LNCaP clone FGC (cell line): ENCODE data around the gene APOBEC3B.
"Not testable (repeated sequence)": the region's sequence is repeated elsewhere in the genome, so short reads cannot be mapped to it uniquely, and the experiment has no call there.

Source experiments
- DNase-seq: peaks from one replicate; pipeline ENCODE4 v3.0.0-alpha.2; 2011; ENCODE audit warnings: low read depth
- H3K4me3 ChIP-seq: 2 replicates; pipeline ENCODE4 v1.5.1; 2011; ENCODE audit warnings: mild to moderate bottlenecking, low read depth, low read length, control low read depth
- TF ChIP-seq, protein P1 (sequence below): IDR thresholded peaks from 2 replicates; pipeline ENCODE4 v1.5.1; 2012; ENCODE audit warnings: mild to moderate bottlenecking; ENCODE audit not compliant: control insufficient read depth, insufficient read depth; ENCODE audit errors: extremely low read depth

The APOBEC3B gene

DNA sequence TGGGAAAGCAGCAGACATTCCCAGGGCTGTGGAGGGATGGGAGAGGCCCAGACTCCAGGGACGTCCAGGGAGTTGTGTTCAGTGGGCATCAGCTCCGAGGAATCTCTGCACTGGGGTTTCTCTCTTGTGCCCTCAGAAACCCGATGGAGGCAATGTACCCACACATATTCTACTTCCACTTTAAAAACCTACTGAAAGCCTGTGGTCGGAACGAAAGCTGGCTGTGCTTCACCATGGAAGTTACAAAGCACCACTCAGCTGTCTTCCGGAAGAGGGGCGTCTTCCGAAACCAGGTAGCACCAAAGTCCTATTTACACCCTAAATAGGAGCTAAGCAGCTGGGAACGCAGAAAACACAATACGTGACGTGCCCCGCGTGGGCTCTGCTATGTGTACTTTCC is 47.1 kb downstream of the APOBEC3B start:
- H3K4me3 ChIP-seq: no peak overlapping the region
- TF ChIP-seq, protein P1, sequence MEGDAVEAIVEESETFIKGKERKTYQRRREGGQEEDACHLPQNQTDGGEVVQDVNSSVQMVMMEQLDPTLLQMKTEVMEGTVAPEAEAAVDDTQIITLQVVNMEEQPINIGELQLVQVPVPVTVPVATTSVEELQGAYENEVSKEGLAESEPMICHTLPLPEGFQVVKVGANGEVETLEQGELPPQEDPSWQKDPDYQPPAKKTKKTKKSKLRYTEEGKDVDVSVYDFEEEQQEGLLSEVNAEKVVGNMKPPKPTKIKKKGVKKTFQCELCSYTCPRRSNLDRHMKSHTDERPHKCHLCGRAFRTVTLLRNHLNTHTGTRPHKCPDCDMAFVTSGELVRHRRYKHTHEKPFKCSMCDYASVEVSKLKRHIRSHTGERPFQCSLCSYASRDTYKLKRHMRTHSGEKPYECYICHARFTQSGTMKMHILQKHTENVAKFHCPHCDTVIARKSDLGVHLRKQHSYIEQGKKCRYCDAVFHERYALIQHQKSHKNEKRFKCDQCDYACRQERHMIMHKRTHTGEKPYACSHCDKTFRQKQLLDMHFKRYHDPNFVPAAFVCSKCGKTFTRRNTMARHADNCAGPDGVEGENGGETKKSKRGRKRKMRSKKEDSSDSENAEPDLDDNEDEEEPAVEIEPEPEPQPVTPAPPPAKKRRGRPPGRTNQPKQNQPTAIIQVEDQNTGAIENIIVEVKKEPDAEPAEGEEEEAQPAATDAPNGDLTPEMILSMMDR: no peak
- no peak for DNase-seq

DNA sequence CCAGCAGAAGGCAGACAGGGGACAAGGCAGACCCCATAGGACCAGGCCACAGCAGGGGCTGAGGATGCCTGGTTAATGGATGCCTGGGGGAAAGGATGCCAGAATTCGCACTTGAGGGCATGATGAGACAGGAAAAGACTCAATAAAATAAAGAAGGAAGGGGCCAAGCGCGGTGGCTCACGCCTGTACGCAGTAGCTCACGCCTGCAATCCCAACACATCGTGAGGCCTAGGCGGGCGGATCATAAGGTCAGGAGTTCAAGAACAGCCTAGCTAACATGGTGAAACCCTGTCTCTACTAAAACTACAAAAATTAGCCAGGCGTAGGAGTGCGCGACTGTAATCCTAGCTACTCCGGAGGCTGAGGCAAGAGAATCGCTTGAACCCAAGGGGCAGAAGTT is 48.6 kb downstream of the APOBEC3B start:
- TF ChIP-seq, protein P1: no peak
- no peak overlapping the region for H3K4me3 ChIP-seq
- DNase-seq: no peak

DNA sequence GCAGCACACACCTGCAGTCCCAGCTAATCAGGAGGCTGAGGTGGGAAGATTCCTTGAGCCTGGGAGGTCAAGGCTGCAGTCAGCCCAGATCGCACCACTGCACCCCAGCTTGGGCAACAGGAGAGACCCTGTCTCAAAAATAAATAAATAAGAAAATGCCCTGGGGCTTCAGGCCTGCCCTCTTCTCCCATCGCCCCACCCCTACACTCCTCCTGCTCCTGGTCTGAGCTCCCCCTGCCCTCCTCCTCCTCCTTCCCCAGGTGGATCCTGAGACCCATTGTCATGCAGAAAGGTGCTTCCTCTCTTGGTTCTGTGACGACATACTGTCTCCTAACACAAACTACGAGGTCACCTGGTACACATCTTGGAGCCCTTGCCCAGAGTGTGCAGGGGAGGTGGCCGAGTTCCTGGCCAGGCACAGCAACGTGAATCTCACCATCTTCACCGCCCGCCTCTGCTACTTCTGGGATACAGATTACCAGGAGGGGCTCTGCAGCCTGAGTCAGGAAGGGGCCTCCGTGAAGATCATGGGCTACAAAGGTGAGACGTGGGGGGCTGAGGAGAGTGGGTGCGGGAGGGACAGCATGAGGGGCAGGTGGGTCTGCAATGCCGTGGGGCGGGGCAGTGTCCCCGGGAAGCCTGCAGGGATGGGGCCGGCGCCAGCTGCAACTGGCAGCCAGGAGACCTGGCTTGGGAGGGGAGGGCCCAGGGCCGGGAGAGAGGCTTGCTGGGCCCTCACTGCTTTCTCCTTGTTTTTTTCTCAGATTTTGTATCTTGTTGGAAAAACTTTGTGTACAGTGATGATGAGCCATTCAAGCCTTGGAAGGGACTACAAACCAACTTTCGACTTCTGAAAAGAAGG is 49.5 kb downstream of the APOBEC3B start:
- DNase-seq, H3K4me3 ChIP-seq: not testable (repeated sequence)

DNA sequence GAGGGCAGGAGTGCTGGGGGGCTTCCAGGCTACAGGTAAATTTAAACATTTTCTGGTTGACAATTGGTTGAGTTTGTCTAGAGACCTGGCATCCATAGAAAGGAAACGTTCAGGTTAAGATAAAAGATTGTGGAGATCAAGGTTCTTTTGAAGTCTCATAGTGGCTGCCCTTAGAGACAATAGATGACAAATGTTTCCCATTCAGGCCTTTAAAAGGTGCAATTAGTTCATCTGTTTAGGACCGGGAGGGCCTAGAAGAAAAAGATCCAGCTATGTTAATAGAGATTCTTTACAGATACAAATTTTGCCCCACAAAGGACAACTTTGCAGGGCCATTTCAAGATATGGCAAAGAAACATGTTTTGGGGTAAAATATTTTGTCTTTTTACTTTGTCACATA is 54.9 kb downstream of the APOBEC3B start:
- not testable (repeated sequence) for DNase-seq, H3K4me3 ChIP-seq

DNA sequence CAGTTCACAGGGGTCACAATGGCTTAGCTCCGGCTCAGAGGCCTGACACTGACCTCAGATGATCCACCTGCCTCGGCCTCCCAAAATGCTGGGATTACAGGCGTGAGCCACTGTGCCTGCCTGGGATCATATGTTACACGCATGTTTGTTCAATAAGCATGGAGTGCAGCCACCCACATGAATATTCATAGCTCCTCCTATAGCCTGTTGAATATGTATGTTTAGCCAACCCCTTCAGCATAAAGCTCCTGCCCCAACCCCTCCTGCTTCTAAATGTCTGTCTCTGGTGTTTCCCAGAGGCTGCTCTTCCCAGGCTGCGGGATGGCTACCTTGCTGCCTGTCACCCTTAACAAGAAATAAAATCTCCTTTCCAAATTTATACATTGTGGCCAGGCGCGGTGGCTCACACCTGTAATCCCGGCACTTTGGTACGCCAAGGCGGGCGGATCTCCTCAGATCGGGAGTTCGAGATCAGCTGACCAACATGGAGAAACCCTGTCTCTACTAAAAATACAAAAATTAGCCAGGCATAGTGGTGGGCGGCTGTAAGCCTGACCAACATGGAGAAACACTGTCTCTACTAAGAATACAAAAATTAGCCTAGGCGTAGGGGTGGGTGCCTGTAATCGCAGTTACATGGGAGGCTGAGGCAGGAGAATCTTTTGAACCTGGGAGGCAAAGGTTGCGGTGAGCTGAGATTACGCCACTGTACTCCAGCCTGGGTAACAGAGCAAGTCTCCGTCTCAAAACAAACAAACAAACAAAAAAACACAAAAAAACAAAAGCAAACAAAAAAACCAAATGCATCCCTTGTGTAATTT is 57.4 kb downstream of the APOBEC3B start:
- DNase-seq: no peak
- TF ChIP-seq, protein P1: no peak
- no peak overlapping the region; the same call in 1 of the 2 replicates for H3K4me3 ChIP-seq

DNA sequence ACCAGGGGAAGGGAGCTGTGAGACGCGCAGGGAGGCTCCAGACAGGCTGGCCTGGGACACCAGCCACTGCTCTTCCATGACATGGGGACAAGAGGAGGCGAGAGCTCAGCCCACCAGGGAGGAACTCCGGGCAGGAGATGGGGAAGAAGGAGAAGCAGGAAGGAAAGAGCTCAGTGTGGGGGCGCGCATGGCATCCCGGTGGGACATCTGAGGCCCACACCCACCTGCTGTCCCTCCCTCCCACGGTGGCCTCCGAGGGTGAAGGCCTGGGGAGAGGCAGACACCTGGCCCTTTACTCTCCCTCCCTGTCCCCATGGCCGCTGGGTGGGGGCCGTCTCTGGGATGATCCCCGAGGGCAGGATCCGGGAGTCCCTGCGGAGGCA is 58.0 kb downstream of the APOBEC3B start:
- peak overlapping the region; percentile 63 for H3K4me3 ChIP-seq
- DNase-seq: not testable (repeated sequence)

DNA sequence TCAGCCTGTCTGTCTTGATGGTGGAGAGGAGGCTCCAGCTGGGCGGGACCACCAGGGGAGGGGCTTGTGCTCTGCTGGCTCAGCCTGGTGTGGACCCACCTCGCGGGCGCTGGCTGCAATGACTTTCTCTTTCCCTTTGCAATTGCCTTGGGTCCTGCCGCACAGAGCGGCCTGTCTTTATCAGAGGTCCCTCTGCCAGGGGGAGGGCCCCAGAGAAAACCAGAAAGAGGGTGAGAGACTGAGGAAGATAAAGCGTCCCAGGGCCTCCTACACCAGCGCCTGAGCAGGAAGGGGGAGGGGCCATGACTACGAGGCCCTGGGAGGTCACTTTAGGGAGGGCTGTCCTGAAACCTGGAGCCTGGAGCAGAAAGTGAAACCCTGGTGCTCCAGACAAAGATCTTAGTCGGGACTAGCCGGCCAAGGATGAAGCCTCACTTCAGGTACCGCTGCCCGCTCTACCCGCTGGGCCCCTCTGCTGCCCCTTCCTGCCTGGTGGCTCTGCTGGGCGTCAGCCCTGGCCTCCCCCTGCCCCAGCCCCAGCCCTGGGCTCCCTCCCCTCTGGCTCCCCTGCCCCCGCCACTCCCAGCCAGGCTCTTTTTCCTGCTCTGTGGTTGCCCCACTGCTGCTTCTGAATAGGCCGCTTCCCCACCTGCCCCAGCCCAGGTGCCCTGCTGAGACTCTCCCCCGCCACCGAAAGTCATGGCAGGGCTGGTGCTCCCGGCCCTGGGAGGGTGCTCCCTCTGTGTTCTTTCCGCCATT is 58.6 kb downstream of the APOBEC3B start, which contains the start of gene APOBEC3F:
TSS of gene APOBEC3F (plus strand) at position 327 of the 759 bp plus-strand sequence. CDS start at position 424, 97 bp downstream.
- peak within 1 kb of the TSS; percentile 63 for H3K4me3 ChIP-seq
- peak; percentile 18 for DNase-seq

DNA sequence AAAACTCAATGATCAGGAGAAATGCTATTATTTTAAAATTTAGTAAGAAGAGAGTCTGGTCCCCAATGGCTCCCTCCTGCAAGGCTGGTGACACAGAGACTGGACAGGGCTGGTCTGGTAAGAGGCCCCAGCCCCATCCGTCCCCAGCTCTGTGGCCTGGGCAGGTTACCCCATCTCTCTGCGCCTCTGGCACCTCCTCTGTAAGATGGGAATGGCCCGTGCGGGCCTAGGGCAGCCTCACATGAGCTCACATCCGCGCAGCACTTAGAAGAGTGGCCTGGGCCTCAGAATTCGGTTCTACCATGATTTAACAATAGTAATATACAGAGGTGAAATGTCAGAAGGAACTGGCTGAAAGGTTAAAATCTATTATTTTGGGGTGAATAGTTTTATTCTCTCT is 59.8 kb downstream of the APOBEC3B start:
- no peak for DNase-seq
- H3K4me3 ChIP-seq: peak overlapping the region; percentile 63; the same call in 1 of the 2 replicates
- TF ChIP-seq, protein P1: no peak
